T-helper 22 cell (primary cell): ENCODE data around the gene LPXN.
"Not testable (repeated sequence)": the region's sequence is repeated elsewhere in the genome, so short reads cannot be mapped to it uniquely, and the experiment has no call there.

Experiments
- DNase-seq: peaks from one replicate; pipeline ENCODE4 v3.0.0-alpha.2; 2020; ENCODE audit warnings: low read depth

LPXN gene

GRCh38 chr11:58579192-58580129 lies 3.8 kb upstream of the LPXN start:
- DNase-seq, result peak; percentile 88

DNA sequence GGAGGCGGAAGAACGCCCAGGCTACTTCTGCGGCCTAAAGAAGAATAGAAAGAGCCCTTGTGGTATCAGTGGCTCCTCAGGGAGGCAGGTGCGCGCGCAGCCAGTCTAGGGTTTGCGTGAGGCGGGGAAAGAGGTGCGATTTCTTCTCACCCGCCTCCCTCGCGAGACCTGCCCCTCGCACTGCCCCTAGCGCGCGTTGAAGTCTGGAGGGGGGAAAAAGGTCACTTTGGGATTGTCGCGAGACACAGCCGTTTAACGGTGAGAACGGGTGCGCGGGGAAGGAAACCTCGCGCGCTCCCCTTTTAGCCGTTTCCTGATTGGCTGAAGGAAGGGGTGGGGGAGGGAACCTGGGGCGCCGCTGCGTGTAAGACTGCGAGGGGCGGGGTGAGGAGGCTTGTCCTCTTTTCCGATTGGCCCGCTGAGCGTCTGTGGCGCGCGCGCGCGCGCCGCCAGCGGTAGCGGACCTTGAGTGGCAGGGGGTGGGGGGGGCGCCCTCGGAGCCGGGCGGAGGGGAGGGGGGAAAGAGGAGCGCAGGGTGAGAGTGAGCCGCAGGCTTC lies 3.1 kb upstream of the LPXN start, which contains the start of gene ZFP91:
ZFP91 (plus strand) TSS at position 429 of the 557 bp plus-strand sequence. CDS start 219 bp downstream, outside the sequence.
- DNase-seq, result peak; percentile 97

- DNase-seq, result peak; percentile 85
Measured at GRCh38 chr11:58578136-58578634, 2.5 kb upstream of the LPXN start.

- DNase-seq, result peak; percentile 80
Measured at GRCh38 chr11:58577555-58578135, 2.0 kb upstream of the LPXN start.

- no peak for DNase-seq
Measured at GRCh38 chr11:58576887-58577471, 1.3 kb upstream of the LPXN start.

GRCh38 chr11:58574881-58575280 lies 775 bp downstream of the LPXN start:
- DNase-seq, result no peak

DNA sequence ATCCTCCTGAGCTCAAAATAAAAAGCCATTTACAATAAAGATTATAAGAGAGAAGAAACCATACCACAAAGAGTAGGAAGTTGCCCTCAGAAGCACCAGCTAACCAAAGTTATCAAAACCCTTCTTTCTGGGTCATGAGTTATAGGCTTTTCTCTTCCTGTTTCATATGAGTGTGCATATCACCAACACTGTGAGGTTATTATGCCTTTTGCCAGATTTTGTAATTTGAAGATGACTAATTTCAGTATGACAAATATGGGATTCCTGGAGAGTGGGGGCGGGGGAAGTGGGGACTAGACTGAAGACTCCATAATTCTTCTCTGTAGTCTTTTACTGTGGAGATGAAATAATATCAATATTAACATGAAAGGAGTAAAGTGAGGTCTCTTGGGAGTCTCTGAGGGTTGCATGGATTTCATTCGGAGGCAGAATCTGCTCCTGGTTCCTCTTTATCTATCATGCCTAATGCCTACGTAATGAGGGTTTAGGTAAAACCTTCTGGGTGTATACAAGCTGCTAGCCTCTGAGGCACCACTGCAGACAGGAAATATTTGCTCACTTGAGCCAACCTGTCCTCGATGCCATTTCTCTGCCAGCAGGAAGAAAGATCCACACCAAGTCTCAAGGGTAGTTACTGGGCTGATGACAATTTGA lies 2.1 kb downstream of the LPXN start:
- DNase-seq, result peak; percentile 57

DNA sequence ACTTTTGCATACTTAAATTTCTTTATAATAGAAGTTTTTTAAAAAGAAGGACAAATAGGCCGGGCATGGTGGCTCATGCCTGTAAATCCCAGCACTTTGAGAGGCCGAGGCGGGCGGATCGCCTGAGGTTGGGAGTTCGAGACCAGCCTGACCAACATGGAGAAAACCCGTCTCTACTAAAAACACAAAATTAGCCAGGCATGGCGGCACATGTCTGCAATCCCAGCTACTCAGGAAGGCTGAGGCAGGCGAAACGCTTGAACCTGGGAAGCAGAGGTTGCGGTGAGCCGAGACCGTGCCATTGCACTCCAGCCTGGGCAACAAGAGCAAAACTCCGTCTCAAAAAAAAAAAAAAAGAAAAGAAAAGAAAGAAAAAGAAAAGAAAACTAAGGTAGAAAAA lies 2.8 kb downstream of the LPXN start:
- not testable (repeated sequence) for DNase-seq

GRCh38 chr11:58567889-58568512 lies 7.7 kb downstream of the LPXN start:
- DNase-seq, result peak; percentile 53

GRCh38 chr11:58564231-58564630 lies 11.4 kb downstream of the LPXN start:
- DNase-seq, result no peak

- no peak for DNase-seq
Measured at GRCh38 chr11:58562375-58562800, 13.3 kb downstream of the LPXN start.

GRCh38 chr11:58561394-58562098 lies 14.1 kb downstream of the LPXN start:
- DNase-seq, result no peak

DNA sequence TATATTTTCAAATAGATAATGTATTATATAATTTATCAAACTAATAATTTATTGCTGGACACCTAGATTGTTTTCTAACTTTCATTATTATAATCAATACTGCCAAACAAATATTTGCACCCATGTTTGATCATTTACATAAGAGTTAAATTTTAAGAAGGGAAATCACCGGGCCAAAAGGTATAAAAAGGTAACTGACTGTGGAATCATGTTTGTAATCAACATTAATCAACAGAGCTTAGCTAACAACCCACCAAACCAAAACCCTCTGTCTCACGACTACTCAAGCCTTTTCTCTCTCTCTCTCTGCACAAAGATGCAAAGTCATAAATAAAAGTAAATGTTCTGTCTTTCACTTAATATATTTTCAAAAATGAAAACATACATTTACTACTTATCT lies 14.8 kb downstream of the LPXN start:
- DNase-seq, result no peak

- DNase-seq, result no peak
Measured at GRCh38 chr11:58549644-58550043, 26.0 kb downstream of the LPXN start.

DNA sequence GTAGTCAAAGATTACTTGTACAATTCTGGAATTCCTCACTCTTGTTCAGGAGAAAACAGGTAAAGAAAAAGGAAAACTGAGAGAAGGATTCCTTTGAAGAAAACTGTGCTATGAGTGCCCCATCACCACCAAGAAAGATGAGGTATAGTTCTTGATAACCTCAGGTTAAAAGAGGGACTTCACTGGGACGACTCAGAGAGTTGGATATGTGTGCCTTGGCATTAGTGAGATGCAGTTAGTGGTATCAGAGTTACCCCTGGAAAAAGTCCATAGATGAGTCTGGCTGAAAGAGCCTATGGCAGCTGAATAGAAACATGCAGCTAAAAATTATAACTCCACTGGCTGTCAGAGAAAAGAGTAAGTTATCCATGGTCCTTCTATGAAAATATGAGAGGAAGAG lies 28.8 kb downstream of the LPXN start:
- DNase-seq, result no peak

DNA sequence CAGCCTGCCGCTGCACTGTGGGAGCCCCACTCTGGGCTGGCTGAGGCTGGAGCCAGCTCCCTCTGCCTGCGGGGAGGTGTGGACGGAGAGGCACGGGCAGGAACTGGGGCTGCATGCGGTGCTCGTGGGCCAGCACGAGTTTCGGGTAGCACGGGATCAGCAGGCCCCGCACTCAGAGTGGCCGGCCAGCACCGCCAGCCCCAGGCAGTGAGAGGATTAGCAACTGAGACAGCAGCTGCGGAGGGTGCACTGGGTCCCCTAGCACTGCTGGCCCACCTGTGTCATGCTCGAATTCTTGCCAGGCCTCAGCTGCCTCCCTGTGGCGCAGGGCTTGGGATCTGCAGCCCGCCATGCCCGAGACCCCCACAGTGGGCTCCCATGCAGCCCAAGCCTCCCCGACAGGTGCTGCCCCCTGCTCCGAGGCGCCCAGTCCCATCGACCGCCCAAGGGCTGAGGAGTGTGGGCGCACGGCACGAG lies 43.8 kb downstream of the LPXN start:
- DNase-seq, result no peak

GRCh38 chr11:58530236-58530635 lies 45.4 kb downstream of the LPXN start:
- DNase-seq, result no peak

GRCh38 chr11:58527429-58527828 lies 48.2 kb downstream of the LPXN start:
- DNase-seq, result no peak

DNA sequence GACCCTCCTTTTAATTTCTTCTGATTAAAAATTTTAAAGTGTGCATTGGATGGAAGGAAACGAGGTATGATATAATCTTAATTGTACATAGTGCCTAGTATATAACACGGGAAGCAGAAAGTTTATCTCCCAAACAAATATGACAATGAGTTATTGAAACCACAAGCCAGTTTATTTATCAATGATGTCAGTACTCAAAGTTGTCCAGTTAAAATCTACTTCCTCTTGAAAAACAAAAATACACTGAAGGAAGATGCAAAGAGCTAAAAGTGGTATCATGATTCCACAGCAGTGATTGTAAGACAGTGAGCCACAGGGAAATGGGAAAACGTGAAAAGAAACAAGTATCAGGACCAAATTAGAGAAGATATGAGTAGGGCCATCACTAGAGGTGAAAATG lies 48.9 kb downstream of the LPXN start:
- DNase-seq, result no peak

- peak; percentile 7 for DNase-seq
Measured at GRCh38 chr11:58525037-58525614, 50.5 kb downstream of the LPXN start.
